ENCODE measurements around the gene PAX7.

- no peak for TF ChIP-seq CTCF (IDR thresholded peaks at IDR 0.05; ENCODE audit: low read length)
- TF ChIP-seq EZH2 (IDR thresholded peaks at IDR 0.05; ENCODE audit: borderline replicate concordance, low read length), result no peak
Measured at GRCh38 chr1:18716112-18716784, 85.6 kb downstream of the PAX7 start.
